CD4-positive, alpha-beta T cell treated with Interferon alpha-2 for 1 hour (primary cell): ENCODE results near the gene AHI1.

Experiments used
- DNase-seq, 2 donors: peaks; one replicate each; pipeline ENCODE4 v3.0.0-alpha.2; 2020 to 2022

AHI1 gene

GRCh38 chr6:135323202-135323668 is 174.3 kb downstream of the AHI1 start:
- DNase-seq = peak; percentile 2 to 15

GRCh38 chr6:135322427-135323201 is 174.9 kb downstream of the AHI1 start:
- no peak for DNase-seq

GRCh38 chr6:135320721-135321621 is 176.6 kb downstream of the AHI1 start:
- DNase-seq = no peak

- no peak for DNase-seq
These were observed 177.7 kb downstream of the AHI1 start for GRCh38 chr6:135319819-135320218.

- no peak for DNase-seq
These were observed 178.6 kb downstream of the AHI1 start for GRCh38 chr6:135318738-135319469.

- no peak for DNase-seq
These were observed 183.0 kb downstream of the AHI1 start for GRCh38 chr6:135314543-135314942.

- DNase-seq = no peak
These were observed 185.9 kb downstream of the AHI1 start for GRCh38 chr6:135311446-135312200.

- no peak for DNase-seq
These were observed 187.2 kb downstream of the AHI1 start for GRCh38 chr6:135310291-135310690.

GRCh38 chr6:135306740-135307420 is 190.7 kb downstream of the AHI1 start:
- DNase-seq = no peak

GRCh38 chr6:135306166-135306565 is 191.4 kb downstream of the AHI1 start:
- no peak for DNase-seq

- no peak for DNase-seq
These were observed 191.9 kb downstream of the AHI1 start for GRCh38 chr6:135305684-135306083.

- DNase-seq = no peak
These were observed 192.7 kb downstream of the AHI1 start for GRCh38 chr6:135304883-135305282.

GRCh38 chr6:135301304-135301703 is 196.2 kb downstream of the AHI1 start:
- DNase-seq = no peak

- no peak for DNase-seq
These were observed 197.0 kb downstream of the AHI1 start for GRCh38 chr6:135300576-135300975.

GRCh38 chr6:135299256-135299655 is 198.3 kb downstream of the AHI1 start:
- no peak for DNase-seq

GRCh38 chr6:135298455-135298854 is 199.1 kb downstream of the AHI1 start:
- DNase-seq = no peak

GRCh38 chr6:135296715-135297114 is 200.8 kb downstream of the AHI1 start:
- no peak for DNase-seq

- DNase-seq = no peak
These were observed 202.5 kb downstream of the AHI1 start for GRCh38 chr6:135295085-135295484.

GRCh38 chr6:135291288-135292076 is 206.1 kb downstream of the AHI1 start:
- DNase-seq = no peak

GRCh38 chr6:135289816-135290215 is 207.7 kb downstream of the AHI1 start:
- no peak for DNase-seq

GRCh38 chr6:135286962-135287538 is 210.5 kb downstream of the AHI1 start:
- DNase-seq = no peak
